Heart left ventricle (tissue), 16 donors: ENCODE results near the gene TBX5. TPM values are rescaled to one million over a fixed set of nuclear protein-coding genes. Genes with fewer than 3 reads are reported as not detected.

ENCODE experiments used
- ATAC-seq, 4 donors: fragments of 200-7000 bp; cut with Tn5 transposase; one replicate each; pipeline ENCODE4 v1.9.1; 2020 to 2022; ENCODE audit warnings: moderate library complexity in 4 of 4, mild to moderate bottlenecking in 3 of 4, moderate number of reproducible peaks in 1 of 4
- DNase-seq, 5 donors: peaks; one replicate each; pipeline ENCODE4 v3.0.0-alpha.2; 2020
- H3K27ac ChIP-seq, 12 donors: fragments of 200-600 bp; sonication (generic) in 4 of 12; one replicate each; pipeline versions ENCODE4 v1.5.0 to v1.8.0; 2016 to 2022; ENCODE audit warnings: mild to moderate bottlenecking in 2 of 12
- H3K27me3 ChIP-seq, 9 donors: fragments of 200-600 bp; sonication (generic) in 2 of 9; one replicate each; pipeline versions ENCODE4 v1.5.1 to v1.8.0; 2016 to 2022; ENCODE audit warnings: mild to moderate bottlenecking in 3 of 9
- H3K36me3 ChIP-seq, 9 donors: fragments of 200-600 bp; sonication (generic) in 2 of 9; one replicate each; pipeline versions ENCODE4 v1.5.0 to v1.8.0; 2018 to 2022; ENCODE audit warnings: mild to moderate bottlenecking in 2 of 9
- H3K4me1 ChIP-seq, 12 donors: fragments of 200-600 bp; sonication (generic) in 4 of 12; one replicate each; pipeline versions ENCODE4 v1.5.0 to v1.8.0; 2016 to 2022; ENCODE audit warnings: mild to moderate bottlenecking in 3 of 12
- H3K4me3 ChIP-seq, 12 donors: fragments of 200-600 bp; sonication (generic) in 4 of 12; one replicate each; pipeline versions ENCODE4 v1.5.0 to v1.8.0; 2017 to 2022; ENCODE audit warnings: mild to moderate bottlenecking in 9 of 12, moderate library complexity in 4 of 12
- H3K9me3 ChIP-seq, 12 donors: fragments of 200-600 bp; sonication (generic) in 4 of 12; one replicate each; pipeline versions ENCODE4 v1.5.0 to v1.8.0; 2016 to 2022; ENCODE audit warnings: mild to moderate bottlenecking in 1 of 12
- POLR2A ChIP-seq, 2 donors: fragments of 450-650 bp; IDR thresholded peaks; one replicate each; pipeline ENCODE4 v1.6.1; 2017; ENCODE audit warnings: antibody characterized with exemption in 2 of 2, mild to moderate bottlenecking in 2 of 2, moderate library complexity in 2 of 2
- WGBS, 4 donors: extraction: QIAGEN DNeasy Blood & Tissue Kit in 2 of 4; methylation state at CpG; one replicate each; pipeline versions ENCODE4 v1.1.5 to v1.1.7; 2013 to 2018; 5-methylcytosine and 5-hydroxymethylcytosine counted together
- intact Hi-C, 10 donors: fragments of 100-400 bp; cut with DNase I; formaldehyde crosslinking; loops; one replicate each; pipeline versions ENCODE4 v1.11.1 to v1.14.2; 2022
- polyA plus RNA-seq, 2 donors: library from polyadenylated mRNA; stranded (reverse); fragments of 200-250 nt; gene quantifications; one replicate each; pipeline ENCODE4 v1.2.3, GENCODE V29; 2013
- total RNA-seq, 9 donors: library from RNA; depleted of rRNA in 2 of 9; stranded (reverse); fragments of >200 nt in 2 of 9; fragmentation: NEBNext Ultra II Directional in 3 of 9; extraction: Animal tissue kit (Norgen Biotek cat#: 25700) in 3 of 9; gene quantifications; one replicate each; pipeline versions ENCODE4 v1.1.0 to v1.2.4, GENCODE V29; 2016 to 2023
- TF ChIP-seq, protein P1 (sequence below), 12 donors: fragments of 200-600 bp; sonication (generic) in 4 of 12; IDR thresholded peaks; one replicate each; pipeline versions ENCODE4 v1.5.0 to v1.8.0; 2018 to 2022; ENCODE audit warnings: antibody characterized with exemption in 12 of 12, mild to moderate bottlenecking in 5 of 12
- donor health status: ischemic (EF 13 %, LVEDD 7.1; RV severe dilation, severe dysfunction).
- donor health status: healthy with polysubstance abuse.
- donor health status: DM: no; HTN: yes; CAD: no.
- donor health status: DM: no; HTN: no; CAD: no.
- donor health status: ischemic (EF 25% LVEDD 6.9; RV normal size, moderate dysfunction).
- donor health status: ischemic (EF 25% LVEDD 5.7; RV mildly dilated, moderate dysfunction).
- donor health status: healthy.
- donor health status: DM: yes; HTN: yes; CAD: no.
- donor health status: ischemic (EF 35%, LVEDD 5.7; RV mildly dilated, moderate dysfunction).
- donor health status: nonischemic (EF 11% LVEDD 7.7; RV severe dilation, severe dysfunction).
- donor health status: DM: yes; HTN: yes; CAD: no.
- donor health status: PGD.
- donor health status: ischemic (EF 29% LVEDD 5.4; RV normal size, mild dysfunction).
- donor health status: nonischemic (EF 23%, LVEDD 6.1; RV moderate dilation, normal function).

The TBX5 gene
- total and polyA plus RNA-seq, 11 donors = 8.1 to 74.5 (median 42.5) TPM

DNA sequence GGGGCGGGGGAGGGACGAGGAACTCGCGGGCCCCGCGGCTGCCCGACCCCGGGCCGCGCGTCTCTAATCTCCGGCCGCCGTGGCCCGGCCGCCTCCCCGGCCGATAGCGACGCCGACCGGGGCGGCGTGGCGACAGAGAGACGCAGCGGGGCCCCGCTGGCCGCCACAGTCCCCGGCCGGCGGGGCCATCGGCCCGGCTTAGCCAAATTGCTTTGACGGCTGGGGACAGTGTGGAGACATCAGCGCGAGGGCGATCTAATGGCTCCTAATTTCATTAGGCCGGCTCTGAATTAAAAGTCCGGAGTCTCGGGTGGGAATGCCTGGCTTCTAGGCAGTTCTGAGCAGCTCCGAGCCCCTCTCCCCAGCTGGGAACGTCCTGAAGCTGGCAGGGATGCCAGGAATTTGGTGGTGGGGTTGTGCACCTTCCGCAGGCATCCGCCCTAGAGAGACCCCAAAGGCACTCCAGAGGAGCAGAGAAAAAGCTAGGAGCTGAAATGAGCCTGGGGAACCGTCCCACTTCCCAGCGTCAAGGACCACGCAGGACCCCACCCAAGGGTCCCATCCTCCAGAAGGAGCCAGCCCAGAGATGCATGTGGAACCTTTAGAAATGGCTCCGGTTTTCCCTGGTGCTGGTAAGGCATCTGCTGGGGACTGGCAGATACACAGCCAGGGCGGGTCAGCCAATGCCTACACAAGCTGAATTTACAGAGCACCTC is 9.6 kb downstream of the TBX5 start:
- peaks cover 0 to 80% (median 6%) of the 10 kb centered on the region in 9 donors for H3K27me3 ChIP-seq
- peak overlapping the region in 8 of 12 donors; percentile 5 to 41 (median 24) for H3K4me3 ChIP-seq
- TF ChIP-seq, protein P1, sequence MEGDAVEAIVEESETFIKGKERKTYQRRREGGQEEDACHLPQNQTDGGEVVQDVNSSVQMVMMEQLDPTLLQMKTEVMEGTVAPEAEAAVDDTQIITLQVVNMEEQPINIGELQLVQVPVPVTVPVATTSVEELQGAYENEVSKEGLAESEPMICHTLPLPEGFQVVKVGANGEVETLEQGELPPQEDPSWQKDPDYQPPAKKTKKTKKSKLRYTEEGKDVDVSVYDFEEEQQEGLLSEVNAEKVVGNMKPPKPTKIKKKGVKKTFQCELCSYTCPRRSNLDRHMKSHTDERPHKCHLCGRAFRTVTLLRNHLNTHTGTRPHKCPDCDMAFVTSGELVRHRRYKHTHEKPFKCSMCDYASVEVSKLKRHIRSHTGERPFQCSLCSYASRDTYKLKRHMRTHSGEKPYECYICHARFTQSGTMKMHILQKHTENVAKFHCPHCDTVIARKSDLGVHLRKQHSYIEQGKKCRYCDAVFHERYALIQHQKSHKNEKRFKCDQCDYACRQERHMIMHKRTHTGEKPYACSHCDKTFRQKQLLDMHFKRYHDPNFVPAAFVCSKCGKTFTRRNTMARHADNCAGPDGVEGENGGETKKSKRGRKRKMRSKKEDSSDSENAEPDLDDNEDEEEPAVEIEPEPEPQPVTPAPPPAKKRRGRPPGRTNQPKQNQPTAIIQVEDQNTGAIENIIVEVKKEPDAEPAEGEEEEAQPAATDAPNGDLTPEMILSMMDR (IDR thresholded peaks at IDR 0.05) = no peak
- TF ChIP-seq POLR2A (IDR thresholded peaks at IDR 0.05) = no peak
- ATAC-seq (peak in 3 of 4 donors; percentile 6 to 21 (median 12)), DNase-seq (peak in 1 of 5 donors; percentile 46)
- intact Hi-C loops = loop anchor here in 3 of 10 donors (10.0 kb wide), 3 partner anchors 152 to 232 kb away; no protein-coding TSS in a partner anchor
- H3K9me3 ChIP-seq = no peaks in the 10 kb centered on the region
- H3K36me3 ChIP-seq = peaks cover 0 to 43% (median 9%) of the 10 kb centered on the region in 9 donors
- peak overlapping the region in 7 of 12 donors; percentile 20 to 62 (median 28) for H3K27ac ChIP-seq
- 17 to 22% (median 20%) methylated on average over 38 to 50 of the region's 50 CpGs for WGBS, 4 donors
- H3K4me1 ChIP-seq = peaks cover 0 to 63% (median 14%) of the 10 kb centered on the region in 12 donors

DNA sequence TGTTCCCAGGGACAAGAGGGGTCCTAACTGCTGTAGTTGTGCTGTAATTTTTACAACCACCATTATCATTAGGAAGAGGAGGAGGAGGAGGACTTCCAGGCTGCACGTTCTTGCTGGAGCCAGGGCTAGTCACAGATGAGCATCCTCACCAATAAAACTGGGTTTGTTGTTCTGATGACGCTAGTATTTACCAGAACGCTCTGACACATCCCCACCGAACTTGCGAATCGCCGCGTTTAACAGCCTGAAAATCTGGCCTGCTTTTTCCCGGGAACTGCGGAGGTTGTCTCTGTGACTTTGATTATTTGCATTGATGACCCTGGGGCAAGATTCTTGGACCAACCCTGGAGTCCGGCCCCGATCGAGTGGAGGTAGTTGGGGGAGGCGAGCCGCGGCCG is 10.2 kb downstream of the TBX5 start:
- peaks cover 0 to 60% (median 14%) of the 10 kb centered on the region in 12 donors for H3K4me1 ChIP-seq
- H3K27ac ChIP-seq = peak overlapping the region in 6 of 12 donors; percentile 14 to 62 (median 44)
- no peak for TF ChIP-seq POLR2A (IDR thresholded peaks at IDR 0.05)
- TF ChIP-seq, protein P1 (IDR thresholded peaks at IDR 0.05) = no peak

DNA sequence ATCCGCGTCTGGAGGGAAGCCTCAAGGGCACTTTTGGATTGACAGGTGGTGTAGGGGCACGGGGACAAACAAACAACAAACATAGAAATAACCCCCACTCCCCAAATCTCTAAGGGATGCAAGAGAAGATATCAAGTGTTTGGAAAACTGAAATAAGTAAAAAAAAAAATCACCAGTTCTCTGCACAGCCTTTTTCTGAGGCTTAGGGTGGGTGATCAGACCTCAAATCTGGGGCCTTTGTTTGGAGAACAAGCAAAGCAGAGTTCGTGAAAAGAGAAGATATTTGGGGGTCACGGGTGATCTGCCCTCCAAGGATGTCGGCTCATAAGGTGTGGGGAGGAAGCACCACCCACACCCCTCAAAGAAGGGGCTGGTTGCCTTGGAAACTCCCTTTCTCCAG is 10.7 kb downstream of the TBX5 start:
- ATAC-seq (no peak), DNase-seq (no peak)
- Histone ChIP-seq H3K4me3 (peak overlapping the region in 1 of 12 donors; percentile 41), H3K27me3 (peaks cover 0 to 69% (median 6%) of the 10 kb centered on the region in 9 donors), H3K9me3 (no peaks in the 10 kb centered on the region), H3K36me3 (peaks cover 0 to 49% (median 9%) of the 10 kb centered on the region in 9 donors), H3K4me1 (peaks cover 0 to 60% (median 13%) of the 10 kb centered on the region in 12 donors), H3K27ac (peak overlapping the region in 2 of 12 donors; percentile 14 to 62)
- intact Hi-C loops = loop anchor here in 3 of 10 donors (10.0 kb wide), 3 partner anchors 150 to 230 kb away; no protein-coding TSS in a partner anchor
- 54 to 62% (median 59%) methylated on average over 6 of the region's 6 CpGs for WGBS, 4 donors
- TF ChIP-seq, protein P1 (IDR thresholded peaks at IDR 0.05) = no peak
- TF ChIP-seq POLR2A (IDR thresholded peaks at IDR 0.05) = no peak

More for the DNA sequence above, 10.2 kb downstream of the TBX5 start:
- no peaks in the 10 kb centered on the region for H3K9me3 ChIP-seq
- H3K36me3 ChIP-seq = peaks cover 0 to 47% (median 9%) of the 10 kb centered on the region in 9 donors
- ATAC-seq (peak in 1 of 4 donors; percentile 3), DNase-seq (no peak)
- peaks cover 0 to 74% (median 6%) of the 10 kb centered on the region in 9 donors for H3K27me3 ChIP-seq
- intact Hi-C loops = loop anchor here in 3 of 10 donors (10.0 kb wide), 3 partner anchors 151 to 231 kb away; no protein-coding TSS in a partner anchor
- WGBS, 4 donors = 19 to 39% (median 32%) methylated on average over 13 to 17 of the region's 17 CpGs
- H3K4me3 ChIP-seq = peak overlapping the region in 8 of 12 donors; percentile 5 to 41 (median 24)

DNA sequence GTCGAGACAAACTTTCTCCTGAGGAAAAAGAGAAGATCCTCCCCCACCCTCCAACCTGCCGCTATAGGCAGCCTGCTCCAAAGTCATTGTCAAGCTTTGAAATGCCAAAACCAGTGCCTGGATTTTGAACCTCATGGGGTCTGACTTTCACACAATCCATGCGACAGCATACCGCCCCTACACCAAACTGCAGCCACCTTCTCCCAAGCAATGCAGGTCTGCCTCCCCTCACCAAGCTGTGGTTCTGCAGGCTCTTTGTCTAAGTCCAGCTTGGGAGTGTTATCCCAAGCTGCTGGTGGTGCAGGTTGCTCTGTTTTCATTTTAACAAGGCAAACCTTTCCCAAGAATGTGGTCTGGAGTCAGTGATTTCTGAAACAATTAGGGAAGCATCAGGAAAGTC is 12.4 kb downstream of the TBX5 start:
- peaks cover 0 to 34% (median 9%) of the 10 kb centered on the region in 9 donors for H3K36me3 ChIP-seq
- H3K27me3 ChIP-seq = peaks cover 0 to 52% (median 6%) of the 10 kb centered on the region in 9 donors
- peaks cover 0 to 54% (median 13%) of the 10 kb centered on the region in 12 donors for H3K4me1 ChIP-seq
- intact Hi-C loops = loop anchor here in 3 of 10 donors (10.0 kb wide), 3 partner anchors 149 to 229 kb away; no protein-coding TSS in a partner anchor
- H3K27ac ChIP-seq = peak overlapping the region in 7 of 12 donors; percentile 12 to 65 (median 62)
- WGBS, 4 donors = 67 to 85% (median 78%) methylated on average over 4 of the region's 4 CpGs
- ATAC-seq = no peak
- DNase-seq = no peak
- TF ChIP-seq POLR2A (IDR thresholded peaks at IDR 0.05) = no peak
- TF ChIP-seq, protein P1 (IDR thresholded peaks at IDR 0.05) = no peak
- no peaks in the 10 kb centered on the region for H3K9me3 ChIP-seq
- no peak overlapping the region for H3K4me3 ChIP-seq
